ENCODE data around the gene RACK1. TPM values are rescaled to one million over a fixed set of nuclear protein-coding genes. Genes with fewer than 3 reads are reported as not detected.
A peak's percentile ranks its signal among the peaks of the same experiment; 100 is the strongest.

RACK1 gene
- total and polyA plus RNA-seq, 2 of the 13 experiments (the other 11 are each of a cell fraction or from before 2014, with no cell fraction given) = 2,514 to 6,141 TPM

DNA sequence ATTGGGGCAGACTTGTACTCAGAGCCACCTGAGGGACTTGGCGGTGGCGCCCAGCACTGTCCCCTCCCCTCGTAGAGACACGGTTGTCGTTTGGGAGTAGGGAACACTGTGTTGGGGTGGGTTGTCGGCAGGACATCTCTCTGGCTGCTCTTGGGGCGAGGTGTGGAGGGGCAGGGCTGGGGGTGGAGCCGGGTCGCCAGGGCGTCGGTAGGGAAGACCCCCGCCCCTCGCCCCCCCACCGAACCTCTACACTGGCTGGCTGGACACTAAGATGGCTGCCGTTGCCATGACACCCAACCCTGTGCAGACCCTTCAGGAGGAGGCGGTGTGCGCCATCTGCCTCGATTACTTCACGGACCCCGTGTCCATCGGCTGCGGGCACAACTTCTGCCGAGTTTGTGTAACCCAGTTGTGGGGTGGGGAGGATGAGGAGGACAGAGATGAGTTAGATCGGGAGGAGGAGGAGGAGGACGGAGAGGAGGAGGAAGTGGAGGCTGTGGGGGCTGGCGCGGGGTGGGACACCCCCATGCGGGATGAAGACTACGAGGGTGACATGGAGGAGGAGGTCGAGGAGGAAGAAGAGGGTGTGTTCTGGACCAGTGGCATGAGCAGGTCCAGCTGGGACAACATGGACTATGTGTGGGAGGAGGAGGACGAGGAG, 19.8 kb downstream of the RACK1 start (continued):
- TF ChIP-seq, protein P1, sequence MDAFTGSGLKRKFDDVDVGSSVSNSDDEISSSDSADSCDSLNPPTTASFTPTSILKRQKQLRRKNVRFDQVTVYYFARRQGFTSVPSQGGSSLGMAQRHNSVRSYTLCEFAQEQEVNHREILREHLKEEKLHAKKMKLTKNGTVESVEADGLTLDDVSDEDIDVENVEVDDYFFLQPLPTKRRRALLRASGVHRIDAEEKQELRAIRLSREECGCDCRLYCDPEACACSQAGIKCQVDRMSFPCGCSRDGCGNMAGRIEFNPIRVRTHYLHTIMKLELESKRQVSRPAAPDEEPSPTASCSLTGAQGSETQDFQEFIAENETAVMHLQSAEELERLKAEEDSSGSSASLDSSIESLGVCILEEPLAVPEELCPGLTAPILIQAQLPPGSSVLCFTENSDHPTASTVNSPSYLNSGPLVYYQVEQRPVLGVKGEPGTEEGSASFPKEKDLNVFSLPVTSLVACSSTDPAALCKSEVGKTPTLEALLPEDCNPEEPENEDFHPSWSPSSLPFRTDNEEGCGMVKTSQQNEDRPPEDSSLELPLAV (CRISPR knock-in tag; conservative IDR thresholded peaks at IDR 0.05; ENCODE audit: low read depth) = no peak
- 0 out of 2 replicates have a peak, but pooled peaks have one; percentile 32 for TF ChIP-seq SNAPC5 (CRISPR knock-in tag; IDR thresholded peaks at IDR 0.05; ENCODE audit: borderline replicate concordance)
- TF ChIP-seq MEIS2 (CRISPR knock-in tag; IDR thresholded peaks at IDR 0.05) = no peak
- TF ChIP-seq, protein P2, sequence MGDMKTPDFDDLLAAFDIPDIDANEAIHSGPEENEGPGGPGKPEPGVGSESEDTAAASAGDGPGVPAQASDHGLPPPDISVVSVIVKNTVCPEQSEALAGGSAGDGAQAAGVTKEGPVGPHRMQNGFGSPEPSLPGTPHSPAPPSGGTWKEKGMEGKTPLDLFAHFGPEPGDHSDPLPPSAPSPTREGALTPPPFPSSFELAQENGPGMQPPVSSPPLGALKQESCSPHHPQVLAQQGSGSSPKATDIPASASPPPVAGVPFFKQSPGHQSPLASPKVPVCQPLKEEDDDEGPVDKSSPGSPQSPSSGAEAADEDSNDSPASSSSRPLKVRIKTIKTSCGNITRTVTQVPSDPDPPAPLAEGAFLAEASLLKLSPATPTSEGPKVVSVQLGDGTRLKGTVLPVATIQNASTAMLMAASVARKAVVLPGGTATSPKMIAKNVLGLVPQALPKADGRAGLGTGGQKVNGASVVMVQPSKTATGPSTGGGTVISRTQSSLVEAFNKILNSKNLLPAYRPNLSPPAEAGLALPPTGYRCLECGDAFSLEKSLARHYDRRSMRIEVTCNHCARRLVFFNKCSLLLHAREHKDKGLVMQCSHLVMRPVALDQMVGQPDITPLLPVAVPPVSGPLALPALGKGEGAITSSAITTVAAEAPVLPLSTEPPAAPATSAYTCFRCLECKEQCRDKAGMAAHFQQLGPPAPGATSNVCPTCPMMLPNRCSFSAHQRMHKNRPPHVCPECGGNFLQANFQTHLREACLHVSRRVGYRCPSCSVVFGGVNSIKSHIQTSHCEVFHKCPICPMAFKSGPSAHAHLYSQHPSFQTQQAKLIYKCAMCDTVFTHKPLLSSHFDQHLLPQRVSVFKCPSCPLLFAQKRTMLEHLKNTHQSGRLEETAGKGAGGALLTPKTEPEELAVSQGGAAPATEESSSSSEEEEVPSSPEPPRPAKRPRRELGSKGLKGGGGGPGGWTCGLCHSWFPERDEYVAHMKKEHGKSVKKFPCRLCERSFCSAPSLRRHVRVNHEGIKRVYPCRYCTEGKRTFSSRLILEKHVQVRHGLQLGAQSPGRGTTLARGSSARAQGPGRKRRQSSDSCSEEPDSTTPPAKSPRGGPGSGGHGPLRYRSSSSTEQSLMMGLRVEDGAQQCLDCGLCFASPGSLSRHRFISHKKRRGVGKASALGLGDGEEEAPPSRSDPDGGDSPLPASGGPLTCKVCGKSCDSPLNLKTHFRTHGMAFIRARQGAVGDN (CRISPR knock-in tag; IDR thresholded peaks at IDR 0.05) = peak; percentile 37; the same call in 1 of the 2 replicates
- peak; percentile 80 for TF ChIP-seq ZNF605 (CRISPR knock-in tag; IDR thresholded peaks at IDR 0.05)
- TF ChIP-seq ZNF263 (CRISPR knock-in tag; IDR thresholded peaks at IDR 0.05) = peak; percentile 87
- no peak for TF ChIP-seq ZNF7 (CRISPR knock-in tag; IDR thresholded peaks at IDR 0.05)
- TF ChIP-seq ZNF816 (CRISPR knock-in tag; IDR thresholded peaks at IDR 0.05; ENCODE audit: borderline replicate concordance) = peak; percentile 28; the same call in 1 of the 2 replicates
- no peak for TF ChIP-seq HOXA7 (CRISPR knock-in tag; IDR thresholded peaks at IDR 0.05)
- TF ChIP-seq ZNF335 (CRISPR knock-in tag; IDR thresholded peaks at IDR 0.05) = no peak
- TF ChIP-seq ARNT2 (CRISPR knock-in tag; IDR thresholded peaks at IDR 0.05; ENCODE audit: low read depth) = 0 out of 2 replicates have a peak, but pooled peaks have one; percentile 39
- TF ChIP-seq ZNF607 (CRISPR knock-in tag; IDR thresholded peaks at IDR 0.05; ENCODE audit: borderline replicate concordance) = no peak
- peak; percentile 35; the same call in 1 of the 2 replicates for TF ChIP-seq ZNF552 (CRISPR knock-in tag; IDR thresholded peaks at IDR 0.05; ENCODE audit: borderline replicate concordance)
- TF ChIP-seq JUND (CRISPR knock-in tag; IDR thresholded peaks at IDR 0.05) = peak; percentile 14; the same call in 1 of the 2 replicates
- no peak for TF ChIP-seq RAD51 (IDR thresholded peaks at IDR 0.05; ENCODE audit: borderline replicate concordance)

All from HepG2 (cell line).